ENCODE measurements around the gene AKR1D1. TPM values are rescaled to one million over a fixed set of nuclear protein-coding genes. Genes with fewer than 3 reads are reported as not detected.

AKR1D1 gene
- total RNA-seq, 1 experiment from 2014 or later: not detected

GRCh38 chr7:138163800-138164199, 87.5 kb downstream of the AKR1D1 start:
- Histone ChIP-seq H3K27ac (ENCODE audit: low read length) (no peak overlapping the region), H3K4me3 (ENCODE audit: low read depth in 2 of 2, low read length in 2 of 2) (no peak overlapping the region), H3K36me3 (ENCODE audit: control insufficient read depth, insufficient read depth, low read length) (no peaks in the 10 kb centered on the region), H3K9me3 (ENCODE audit: control insufficient read depth, insufficient read depth, low read depth, low read length) (peaks cover 5% of the 10 kb centered on the region; the same call in 1 of the 2 replicates), H3K27me3 (ENCODE audit: control insufficient read depth, insufficient read depth, low read length) (no peaks in the 10 kb centered on the region), H3K4me1 (ENCODE audit: control insufficient read depth, insufficient read depth, low read length) (no peaks in the 10 kb centered on the region)
- in situ Hi-C loops (cut with HindIII; ENCODE audit: low pct_unique_long_range_greater_than_20kb, low sequenced_read_pairs): no loop called here
- DNase-seq (ENCODE audit: low read depth, low spot score) (no peak), ATAC-seq (no peak)
- TF ChIP-seq SIN3A (IDR thresholded peaks at IDR 0.05; ENCODE audit: borderline replicate concordance, insufficient read depth, low read depth, low read length) (no peak), CTCF (IDR thresholded peaks at IDR 0.05) (no peak), TCF7L2 (IDR thresholded peaks at IDR 0.05; ENCODE audit: low read depth, low read length) (no peak), REST (IDR thresholded peaks at IDR 0.05; ENCODE audit: insufficient read depth in 1 of 2, low read depth in 2 of 2, low read length in 1 of 2) (no peak), POLR2AphosphoS5 (IDR thresholded peaks at IDR 0.05; ENCODE audit: low read depth, low read length) (no peak)
- intact Hi-C loops (cut with micrococcal nuclease; ENCODE audit: unreplicated experiment): no loop called here
- CTCF ChIA-PET: no interaction called here
- BruUV-seq (replicated peaks): no TSS peak
- POLR2A ChIA-PET: no interaction called here

- ChIA-PET POLR2A (no interaction called here), CTCF (interaction anchor here (0.6 kb wide), 1 partner anchor 562 kb away, joined by 11 read pairs; no protein-coding TSS in a partner anchor)
- no peak overlapping the region for H3K27ac ChIP-seq (ENCODE audit: low read length)
- H3K27me3 ChIP-seq (ENCODE audit: control insufficient read depth, insufficient read depth, low read length): no peaks in the 10 kb centered on the region
- intact Hi-C loops (cut with micrococcal nuclease; ENCODE audit: unreplicated experiment) (no loop called here), in situ Hi-C loops (cut with HindIII; ENCODE audit: low pct_unique_long_range_greater_than_20kb, low sequenced_read_pairs) (no loop called here)
- ATAC-seq: no peak
- H3K4me1 ChIP-seq (ENCODE audit: control insufficient read depth, insufficient read depth, low read length): no peaks in the 10 kb centered on the region
- no peak for DNase-seq (ENCODE audit: low read depth, low spot score)
- TF ChIP-seq TCF7L2 (IDR thresholded peaks at IDR 0.05; ENCODE audit: low read depth, low read length): no peak
- no peak for TF ChIP-seq REST (IDR thresholded peaks at IDR 0.05; ENCODE audit: insufficient read depth in 1 of 2, low read depth in 2 of 2, low read length in 1 of 2)
- no peak for TF ChIP-seq CTCF (IDR thresholded peaks at IDR 0.05)
- TF ChIP-seq POLR2AphosphoS5 (IDR thresholded peaks at IDR 0.05; ENCODE audit: low read depth, low read length): no peak
- no peak for TF ChIP-seq SIN3A (IDR thresholded peaks at IDR 0.05; ENCODE audit: borderline replicate concordance, insufficient read depth, low read depth, low read length)
- no peak overlapping the region for H3K4me3 ChIP-seq (ENCODE audit: low read depth in 2 of 2, low read length in 2 of 2)
- H3K9me3 ChIP-seq (ENCODE audit: control insufficient read depth, insufficient read depth, low read depth, low read length): peaks cover 5% of the 10 kb centered on the region; the same call in 1 of the 2 replicates
- no peaks in the 10 kb centered on the region for H3K36me3 ChIP-seq (ENCODE audit: control insufficient read depth, insufficient read depth, low read length)
- BruUV-seq (replicated peaks): no TSS peak
Measured at GRCh38 chr7:138164804-138165203, 88.5 kb downstream of the AKR1D1 start.
